IMR-90 (cell line): ENCODE results near the gene PAM. TPM values are rescaled to one million over a fixed set of nuclear protein-coding genes. Genes with fewer than 3 reads are reported as not detected.

Source experiments
- ATAC-seq: fragments of 200-7000 bp; cut with Tn5 transposase; 2 replicates; pipeline ENCODE4 v1.9.1; 2020; ENCODE audit warnings: low read depth, mild to moderate bottlenecking, moderate library complexity
- BruUV-seq: library from RNA; stranded (reverse); fragments of 400-500 nt; replicated peaks from 2 replicates; lab custom pipeline; 2021; lab: Mats Ljungman, UMichigan
- CTCF ChIA-PET: fragments of 300-600 bp; formaldehyde crosslinking; extraction: SDS; loops from one replicate; lab custom pipeline; 2021; ENCODE audit warnings: antibody characterized with exemption; lab: Yijun Ruan, JAX
- POLR2A ChIA-PET: fragments of 300-600 bp; sonication (Branson Sonifier 250); formaldehyde crosslinking; loops from one replicate; lab custom pipeline; 2022; ENCODE audit warnings: antibody characterized with exemption; ENCODE audit not compliant: unreplicated experiment; lab: Charles Lee
- DNase-seq: peaks from one replicate; pipeline ENCODE4 v3.0.0; 2013
- H2AFZ ChIP-seq: replicated peaks from 2 replicates; pipeline ENCODE3; 2013; ENCODE audit warnings: low read length, mild to moderate bottlenecking; ENCODE audit not compliant: poor library complexity
- H2AK5ac ChIP-seq: 2 replicates; pipeline ENCODE4 v1.6.1; 2013; ENCODE audit warnings: low read depth, low read length, inconsistent platforms
- H2AK9ac ChIP-seq: replicated peaks from 2 replicates; pipeline ENCODE3; 2013; ENCODE audit warnings: mild to moderate bottlenecking, low read depth, low read length, moderate library complexity; ENCODE audit not compliant: poor library complexity
- H2BK120ac ChIP-seq: 2 replicates; pipeline ENCODE4 v1.6.1; 2013; ENCODE audit warnings: low read depth, low read length, inconsistent platforms
- H2BK15ac ChIP-seq: 3 replicates; pipeline ENCODE4 v1.6.1; 2013; ENCODE audit warnings: low read depth, low read length, inconsistent platforms
- H2BK20ac ChIP-seq: 2 replicates; pipeline ENCODE4 v1.6.1; 2013; ENCODE audit warnings: low read depth, mild to moderate bottlenecking, inconsistent platforms, low read length, moderate library complexity
- H2BK5ac ChIP-seq: 2 replicates; pipeline ENCODE4 v1.6.1; 2013; ENCODE audit warnings: mild to moderate bottlenecking, low read depth, low read length, inconsistent platforms; ENCODE audit not compliant: poor library complexity, severe bottlenecking
- H3K14ac ChIP-seq: replicated peaks from 2 replicates; pipeline ENCODE4 v1.6.1; 2013; ENCODE audit warnings: low read depth, low read length, inconsistent platforms
- H3K18ac ChIP-seq: 2 replicates; pipeline ENCODE4 v1.6.1; 2013; ENCODE audit warnings: low read depth, low read length, control low read depth
- H3K23ac ChIP-seq: 2 replicates; pipeline ENCODE4 v1.6.1; 2013; ENCODE audit warnings: low read depth, low read length, inconsistent platforms
- H3K27ac ChIP-seq: 2 replicates; pipeline ENCODE4 v1.5.1; 2013; ENCODE audit warnings: mild to moderate bottlenecking, control low read depth, low read length; ENCODE audit not compliant: insufficient read depth
- H3K27me3 ChIP-seq: 2 replicates; pipeline ENCODE4 v1.6.1; 2013; ENCODE audit warnings: low read length; ENCODE audit not compliant: control insufficient read depth, insufficient read depth
- H3K36me3 ChIP-seq: 2 replicates; pipeline ENCODE4 v1.6.1; 2013; ENCODE audit warnings: low read length, mixed read lengths; ENCODE audit not compliant: control insufficient read depth, insufficient read depth
- H3K4ac ChIP-seq: 2 replicates; pipeline ENCODE4 v1.6.1; 2013; ENCODE audit warnings: low read depth, low read length, inconsistent platforms
- H3K4me1 ChIP-seq: 2 replicates; pipeline ENCODE4 v1.6.1; 2013; ENCODE audit warnings: low read length, mixed read lengths; ENCODE audit not compliant: control insufficient read depth, insufficient read depth
- H3K4me2 ChIP-seq: 2 replicates; pipeline ENCODE4 v1.6.1; 2013; ENCODE audit warnings: low read depth, mild to moderate bottlenecking, control low read depth, low read length, moderate library complexity
- H3K4me3 ChIP-seq: 2 replicates; pipeline ENCODE4 v1.5.1; 2013; ENCODE audit warnings: low read depth, mild to moderate bottlenecking, control low read depth, low read length, moderate library complexity; ENCODE audit not compliant: insufficient read depth
- H3K56ac ChIP-seq: 2 replicates; pipeline ENCODE4 v1.6.1; 2013; ENCODE audit warnings: low read length, inconsistent platforms; ENCODE audit not compliant: insufficient read depth; ENCODE audit errors: extremely low read depth
- H3K79me1 ChIP-seq, 2 experiments: 2 replicates each; pipeline ENCODE4 v1.6.1; 2013; ENCODE audit warnings: low read length in 2 of 2, inconsistent platforms in 1 of 2, low read depth in 1 of 2
- H3K9ac ChIP-seq: 2 replicates; pipeline ENCODE4 v1.6.1; 2013; ENCODE audit warnings: low read depth, low read length, control low read depth
- H3K9me1 ChIP-seq: 2 replicates; pipeline ENCODE4 v1.6.1; 2013; ENCODE audit warnings: low read length, inconsistent platforms; ENCODE audit not compliant: insufficient read depth
- H3K9me3 ChIP-seq: 2 replicates; pipeline ENCODE4 v1.6.1; 2013; ENCODE audit warnings: low read length; ENCODE audit not compliant: control insufficient read depth, insufficient read depth
- H4K20me1 ChIP-seq: 2 replicates; pipeline ENCODE4 v1.6.1; 2013; ENCODE audit warnings: low read length, inconsistent platforms; ENCODE audit not compliant: insufficient read depth
- H4K5ac ChIP-seq: 2 replicates; pipeline ENCODE4 v1.6.1; 2013; ENCODE audit warnings: mild to moderate bottlenecking, low read depth, low read length, control low read depth
- H4K8ac ChIP-seq, 2 experiments: 2 replicates each; pipeline ENCODE4 v1.6.1; 2013; ENCODE audit warnings: low read depth in 2 of 2, low read length in 2 of 2, control low read depth in 1 of 2, inconsistent platforms in 1 of 2
- H4K91ac ChIP-seq: 2 replicates; pipeline ENCODE4 v1.6.1; 2013; ENCODE audit warnings: low read depth, low read length, inconsistent platforms; ENCODE audit not compliant: insufficient read depth
- BHLHE40 ChIP-seq: fragments of 150-350 bp; IDR thresholded peaks from 2 replicates; pipeline ENCODE4 v1.6.1; 2016; ENCODE audit warnings: mild to moderate bottlenecking, low read depth, low read length
- CHD1 ChIP-seq: IDR thresholded peaks from 2 replicates; pipeline ENCODE4 v1.6.1; 2012; ENCODE audit warnings: low read depth, low read length, improper control_type of control experiment
- CTCF ChIP-seq: conservative IDR thresholded peaks from 2 replicates; pipeline ENCODE4 v1.5.1; 2012; ENCODE audit warnings: mild to moderate bottlenecking, low read depth, low read length, improper control_type of control experiment
- FOS ChIP-seq: fragments of 150-350 bp; IDR thresholded peaks from 2 replicates; pipeline ENCODE4 v1.6.1; 2016; ENCODE audit warnings: low read depth, low read length
- MAFK ChIP-seq: IDR thresholded peaks from 2 replicates; pipeline ENCODE4 v1.6.1; 2012; ENCODE audit warnings: low read depth, low read length, improper control_type of control experiment
- WGBS, 2 experiments: methylation state at CpG; one replicate each; pipeline versions ENCODE4 v1.1.5 to v1.1.7; 2013; ENCODE audit warnings: missing lambda C conversion rate in 2 of 2; ENCODE audit not compliant: insufficient read length in 1 of 2; ENCODE audit errors: extremely low coverage in 2 of 2; 5-methylcytosine and 5-hydroxymethylcytosine counted together
- dilution Hi-C: fragments of 300-500 bp; cut with HindIII; formaldehyde crosslinking; loops from one replicate; pipeline ENCODE4 v1.14.3; 2018; ENCODE audit warnings: low sequenced_read_pairs; ENCODE audit not compliant: unreplicated experiment
- in situ Hi-C: fragments of 300-500 bp; cut with MboI; formaldehyde crosslinking; loops from 3 replicates; pipeline ENCODE4 v1.14.3; 2019; ENCODE audit warnings: low sequenced_read_pairs, inconsistent platforms, mixed read lengths
- intact Hi-C: fragments of 100-400 bp; cut with micrococcal nuclease; formaldehyde crosslinking; loops from 2 replicates; pipeline ENCODE4 v1.10.0; 2022
- polyA plus RNA-seq, 3 experiments: library from polyadenylated mRNA; depleted of rRNA; stranded (reverse); fragments of >200 nt; gene quantifications; 2 replicates each; pipeline ENCODE4 v1.2.3, GENCODE V29; 2012; ENCODE audit warnings: low replicate concordance in 1 of 3
- total RNA-seq: library from RNA; depleted of rRNA; stranded (reverse); fragments of >200 nt; gene quantifications from 2 replicates; pipeline ENCODE4 v1.2.3, GENCODE V29; 2012
- TF ChIP-seq, protein P1 (sequence below): fragments of 150-350 bp; IDR thresholded peaks from 2 replicates; pipeline ENCODE4 v1.6.1; 2017; ENCODE audit warnings: mild to moderate bottlenecking, antibody characterized with exemption, low read length, low read depth
- TF ChIP-seq, protein P2 (sequence below): fragments of 150-350 bp; IDR thresholded peaks from 2 replicates; pipeline ENCODE4 v1.6.1; 2016; ENCODE audit warnings: low read depth, mild to moderate bottlenecking, low read length, moderate library complexity, borderline replicate concordance

Gene PAM
- total and polyA plus RNA-seq, 2 of the 4 experiments (the other 2 are of a cell fraction) = 115 to 179 TPM

GRCh38 chr5:102796498-102796897 lies 41.4 kb downstream of the PAM start:
- Histone ChIP-seq H4K8ac (no peak overlapping the region), H3K4ac (no peak overlapping the region), H2BK15ac (no peak overlapping the region), H4K20me1 (peaks cover 16% of the 10 kb centered on the region), H3K27ac (no peak overlapping the region), H2AK9ac (no peak overlapping the region), H3K4me1 (peaks cover 2% of the 10 kb centered on the region), H4K91ac (no peak overlapping the region), H3K79me1 (peaks cover 30 to 47% of the 10 kb centered on the region in 2 experiments), H3K14ac (no peak overlapping the region), H3K4me2 (no peak overlapping the region), H3K9ac (no peak overlapping the region), H3K27me3 (no peaks in the 10 kb centered on the region), H3K36me3 (no peaks in the 10 kb centered on the region), H2BK20ac (no peak overlapping the region), H4K5ac (no peak overlapping the region), H3K56ac (no peak overlapping the region), H2BK120ac (no peak overlapping the region), H3K4me3 (no peak overlapping the region), H3K18ac (no peak overlapping the region), H3K23ac (no peak overlapping the region), H3K9me3 (no peaks in the 10 kb centered on the region), H2AK5ac (no peak overlapping the region), H2BK5ac (no peak overlapping the region), H3K9me1 (peaks cover 2% of the 10 kb centered on the region; the same call in 1 of the 2 replicates), H2AFZ (no peak overlapping the region)
- WGBS, 2 experiments = no CpG with 5 or more reads among the region's 2 CpGs
- ChIA-PET CTCF (no interaction called here), POLR2A (no interaction called here)
- intact Hi-C loops = no loop called here
- TF ChIP-seq, protein P1, sequence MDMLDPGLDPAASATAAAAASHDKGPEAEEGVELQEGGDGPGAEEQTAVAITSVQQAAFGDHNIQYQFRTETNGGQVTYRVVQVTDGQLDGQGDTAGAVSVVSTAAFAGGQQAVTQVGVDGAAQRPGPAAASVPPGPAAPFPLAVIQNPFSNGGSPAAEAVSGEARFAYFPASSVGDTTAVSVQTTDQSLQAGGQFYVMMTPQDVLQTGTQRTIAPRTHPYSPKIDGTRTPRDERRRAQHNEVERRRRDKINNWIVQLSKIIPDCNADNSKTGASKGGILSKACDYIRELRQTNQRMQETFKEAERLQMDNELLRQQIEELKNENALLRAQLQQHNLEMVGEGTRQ = no peak
- TF ChIP-seq, protein P2, sequence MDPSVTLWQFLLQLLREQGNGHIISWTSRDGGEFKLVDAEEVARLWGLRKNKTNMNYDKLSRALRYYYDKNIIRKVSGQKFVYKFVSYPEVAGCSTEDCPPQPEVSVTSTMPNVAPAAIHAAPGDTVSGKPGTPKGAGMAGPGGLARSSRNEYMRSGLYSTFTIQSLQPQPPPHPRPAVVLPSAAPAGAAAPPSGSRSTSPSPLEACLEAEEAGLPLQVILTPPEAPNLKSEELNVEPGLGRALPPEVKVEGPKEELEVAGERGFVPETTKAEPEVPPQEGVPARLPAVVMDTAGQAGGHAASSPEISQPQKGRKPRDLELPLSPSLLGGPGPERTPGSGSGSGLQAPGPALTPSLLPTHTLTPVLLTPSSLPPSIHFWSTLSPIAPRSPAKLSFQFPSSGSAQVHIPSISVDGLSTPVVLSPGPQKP = no peak
- TF ChIP-seq CTCF (no peak), CHD1 (no peak), FOS (no peak), BHLHE40 (no peak), MAFK (no peak)
- ATAC-seq (no peak), DNase-seq (peak; percentile 7)
- BruUV-seq = no TSS peak
- in situ Hi-C loops = no loop called here
- dilution Hi-C loops = no loop called here
